Esophagus muscularis mucosa (tissue), 4 donors: ENCODE data around the gene AQP5. TPM values are rescaled to one million over a fixed set of nuclear protein-coding genes. Genes with fewer than 3 reads are reported as not detected.

ENCODE experiments used
- DNase-seq: peaks from one replicate; pipeline ENCODE4 v3.0.0-alpha.2; 2017; ENCODE audit errors: extremely low spot score
- H3K27ac ChIP-seq, 4 donors: fragments of 200-600 bp; sonication (generic); replicated peaks in 1 of 4; 1 replicate in 3 of 4; 2 replicates in 1 of 4; pipeline ENCODE4 v1.5.1; 2016 to 2019; ENCODE audit warnings: mild to moderate bottlenecking in 1 of 4
- H3K27me3 ChIP-seq, 4 donors: fragments of 200-600 bp; sonication (generic); one replicate each; pipeline versions ENCODE4 v1.5.1 to v1.6.0; 2016 to 2019
- H3K36me3 ChIP-seq, 4 donors: fragments of 200-600 bp; sonication (generic); one replicate each; pipeline ENCODE4 v1.5.1; 2016 to 2019
- H3K4me1 ChIP-seq, 4 donors: fragments of 200-600 bp; sonication (generic); one replicate each; pipeline ENCODE4 v1.5.1; 2016 to 2019
- H3K4me3 ChIP-seq, 4 donors: fragments of 200-600 bp; sonication (generic); 1 replicate in 2 of 4; 2 replicates in 2 of 4; pipeline ENCODE4 v1.5.1; 2016 to 2019; ENCODE audit warnings: mild to moderate bottlenecking in 4 of 4, moderate library complexity in 1 of 4
- H3K9me3 ChIP-seq, 4 donors: fragments of 200-600 bp; sonication (generic); 1 replicate in 3 of 4; 2 replicates in 1 of 4; pipeline ENCODE4 v1.5.1; 2016 to 2019
- CTCF ChIP-seq, 3 experiments: fragments of 200-600 bp in 2 of 3; fragments of 450-650 bp in 1 of 3; sonication (generic) in 2 of 3; IDR thresholded peaks; one replicate each; pipeline ENCODE4 v1.5.1; 2017 to 2019; ENCODE audit warnings: antibody characterized with exemption in 3 of 3, mild to moderate bottlenecking in 2 of 3, moderate library complexity in 1 of 3
- EP300 ChIP-seq: sonication (generic); formaldehyde crosslinking; IDR thresholded peaks from one replicate; pipeline ENCODE4 v1.6.1; 2017; ENCODE audit warnings: antibody characterized with exemption
- POLR2A ChIP-seq: fragments of 450-650 bp; IDR thresholded peaks from one replicate; pipeline ENCODE4 v1.6.1; 2017; ENCODE audit warnings: antibody characterized with exemption, moderate library complexity, mild to moderate bottlenecking, low read depth
- POLR2AphosphoS5 ChIP-seq, 2 donors: sonication (generic); formaldehyde crosslinking; IDR thresholded peaks; one replicate each; pipeline ENCODE4 v1.6.1; 2017; ENCODE audit warnings: antibody characterized with exemption in 2 of 2
- WGBS: methylation state at CpG from one replicate; pipeline ENCODE4 v1.1.5; 2018; 5-methylcytosine and 5-hydroxymethylcytosine counted together
- intact Hi-C: fragments of 100-400 bp; cut with DNase I; formaldehyde crosslinking; loops from one replicate; pipeline ENCODE4 v1.15.1; 2023
- total RNA-seq, 4 donors: library from RNA; depleted of rRNA; stranded (reverse); fragments of >200 nt; gene quantifications; one replicate each; pipeline versions ENCODE4 v1.1.0 to v1.2.1, GENCODE V29; 2016

AQP5 gene
- total RNA-seq, 4 donors from 2014 or later: 0.83 TPM; not detected in 3

GRCh38 chr12:50006754-50007442 lies 45.2 kb downstream of the AQP5 start:
- Histone ChIP-seq H3K4me3 (no peak overlapping the region), H3K4me1 (peaks cover 0 to 41% (median 36%) of the 10 kb centered on the region in 4 donors), H3K9me3 (no peaks in the 10 kb centered on the region), H3K36me3 (peaks cover 0 to 9% (median 0%) of the 10 kb centered on the region in 4 donors), H3K27me3 (no peaks in the 10 kb centered on the region), H3K27ac (peak overlapping the region in 2 of 4 donors; percentile 60)
- intact Hi-C loops: no loop called here
- no peak for TF ChIP-seq CTCF (IDR thresholded peaks at IDR 0.05)
- TF ChIP-seq EP300: no peak
- no peak for TF ChIP-seq POLR2A
- no peak for TF ChIP-seq POLR2AphosphoS5 (IDR thresholded peaks at IDR 0.05)
- 43% methylated on average over 1 of the region's 1 CpG for WGBS
- peak; percentile 21 for DNase-seq

- H3K27me3 ChIP-seq: no peaks in the 10 kb centered on the region
- DNase-seq: no peak
- H3K9me3 ChIP-seq: no peaks in the 10 kb centered on the region
- peaks cover 0 to 7% (median 2%) of the 10 kb centered on the region in 4 donors for H3K36me3 ChIP-seq
- peaks cover 8 to 25% (median 23%) of the 10 kb centered on the region in 4 donors for H3K4me1 ChIP-seq
- H3K4me3 ChIP-seq: no peak overlapping the region
- intact Hi-C loops: no loop called here
- TF ChIP-seq POLR2AphosphoS5 (IDR thresholded peaks at IDR 0.05) (no peak), EP300 (no peak), POLR2A (no peak), CTCF (IDR thresholded peaks at IDR 0.05) (no peak)
- no peak overlapping the region for H3K27ac ChIP-seq
- WGBS: 92% methylated on average over 2 of the region's 2 CpGs
Observed at GRCh38 chr12:50013361-50014147, 51.9 kb downstream of the AQP5 start.

GRCh38 chr12:50014342-50014741 lies 52.7 kb downstream of the AQP5 start:
- H3K4me1 ChIP-seq: peaks cover 11 to 26% (median 24%) of the 10 kb centered on the region in 4 donors
- H3K4me3 ChIP-seq: no peak overlapping the region
- no peak overlapping the region for H3K27ac ChIP-seq
- H3K36me3 ChIP-seq: peaks cover 0 to 7% (median 2%) of the 10 kb centered on the region in 4 donors
- H3K27me3 ChIP-seq: no peaks in the 10 kb centered on the region
- H3K9me3 ChIP-seq: no peaks in the 10 kb centered on the region
- no peak for DNase-seq
- 98% methylated on average over 3 of the region's 3 CpGs for WGBS
- TF ChIP-seq EP300 (no peak), POLR2AphosphoS5 (IDR thresholded peaks at IDR 0.05) (no peak), POLR2A (no peak), CTCF (IDR thresholded peaks at IDR 0.05) (no peak)
- intact Hi-C loops: no loop called here

Other genes with a start within 250 kb of the AQP5 start
- gene TMBIM6, start 220.3 kb upstream of the AQP5 start, total RNA-seq: 100 to 1,000 TPM; 228 to 395 (median 322) TPM
- 10 to 100 TPM; 15.0 to 30.5 (median 23.0) TPM for gene NCKAP5L, start 133.5 kb upstream of the AQP5 start, total RNA-seq
- gene BCDIN3D, start 118.8 kb upstream of the AQP5 start, total RNA-seq: 1 to 10 TPM; 2.2 to 6.2 (median 5.5) TPM
- gene FAIM2, start 58.0 kb upstream of the AQP5 start, total RNA-seq: 10 to 100 TPM in 1 of 4 donors, 1 to 10 TPM in 3; 4.1 to 10.3 (median 7.4) TPM
- gene AQP2, start 11.1 kb upstream of the AQP5 start, total RNA-seq: not detected
- gene AQP6, start 11.1 kb downstream of the AQP5 start, total RNA-seq: under 1 TPM in 1 of 4 donors, not detected in 3; 0.11 TPM
- 10 to 100 TPM; 10.5 to 13.3 (median 11.4) TPM for gene RACGAP1, start 63.6 kb downstream of the AQP5 start, total RNA-seq
- gene ASIC1, start 95.7 kb downstream of the AQP5 start, total RNA-seq: 1 to 10 TPM in 3 of 4 donors, under 1 TPM in 1; 0.66 to 5.6 (median 2.9) TPM
- gene SMARCD1, start 123.5 kb downstream of the AQP5 start, total RNA-seq: 10 to 100 TPM; 20.3 to 72.4 (median 45.2) TPM
- 1 to 10 TPM in 1 of 4 donors, under 1 TPM in 3; 0.17 to 2.5 (median 0.60) TPM for gene GPD1, start 142.1 kb downstream of the AQP5 start, total RNA-seq
- 100 to 1,000 TPM in 1 of 4 donors, 10 to 100 TPM in 3; 52.8 to 105 (median 87.6) TPM for gene COX14, start 150.4 kb downstream of the AQP5 start, total RNA-seq
- gene CERS5, start 205.5 kb downstream of the AQP5 start, total RNA-seq: 10 to 100 TPM; 23.0 to 33.6 (median 27.5) TPM